ENCODE data around the gene CACNG4. TPM values are rescaled to one million over a fixed set of nuclear protein-coding genes. Genes with fewer than 3 reads are reported as not detected.

CACNG4 gene
- polyA plus RNA-seq, 3 donors: not detected

DNA sequence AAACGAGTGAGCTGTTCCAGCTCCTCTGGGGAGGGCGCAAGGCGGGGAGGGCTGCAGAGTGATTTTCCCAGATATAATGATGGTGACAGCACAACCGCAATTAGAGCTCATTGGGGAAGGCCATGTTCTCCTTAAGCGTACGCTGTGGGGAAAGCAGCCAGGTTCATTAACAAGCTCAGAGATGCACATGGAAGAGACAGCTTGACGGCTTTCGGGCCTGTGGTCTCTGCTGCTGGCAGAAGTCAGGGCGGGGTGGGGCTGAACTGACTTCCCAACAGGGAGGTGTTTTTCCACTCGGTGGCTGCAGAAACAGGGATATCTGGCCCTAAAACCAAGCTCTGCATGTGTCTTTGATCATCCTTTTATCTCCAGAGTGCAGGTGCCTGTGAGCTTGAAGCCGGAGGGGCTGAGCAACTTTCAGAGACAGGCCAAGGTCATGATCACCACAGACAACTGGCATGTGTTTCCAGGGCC is 55.8 kb downstream of the CACNG4 start:
- H4K20me1 ChIP-seq (ENCODE audit: insufficient read depth, low read length): no peaks in the 10 kb centered on the region

DNA sequence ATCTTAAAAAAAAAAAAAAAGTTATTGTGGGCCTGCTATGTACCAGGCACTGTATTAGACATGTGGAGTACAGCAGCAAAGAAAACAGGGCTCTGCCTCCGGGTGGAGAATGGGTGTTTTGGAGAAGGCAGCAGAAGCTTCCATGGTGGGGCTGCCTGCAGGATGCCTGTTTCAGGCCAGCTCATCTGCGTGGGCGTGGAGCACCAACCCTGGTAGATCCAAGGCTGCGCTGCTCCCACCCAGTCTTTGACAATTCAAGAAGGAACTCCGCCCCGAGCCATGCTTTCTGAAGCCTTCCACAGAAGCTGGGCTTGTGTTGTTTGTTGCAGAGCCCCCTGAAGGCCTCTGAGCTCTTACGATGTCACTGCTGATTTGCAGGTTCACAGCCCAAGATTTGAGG is 56.7 kb downstream of the CACNG4 start:
- H3K4me1 ChIP-seq (ENCODE audit: control insufficient read depth in 1 of 2, insufficient read depth in 2 of 2, low read length in 2 of 2): no peaks in the 10 kb centered on the region

More for the DNA sequence above, 55.8 kb downstream of the CACNG4 start:
- WGBS (ENCODE audit: insufficient coverage): 93% methylated on average over 9 of the region's 11 CpGs
- Mint-ChIP-seq H3K9me3 (peaks cover 0 to 2% (median 0%) of the 10 kb centered on the region in 7 donors), H3K4me1 (no peaks in the 10 kb centered on the region), H3K36me3 (no peaks in the 10 kb centered on the region), H3K27me3 (ENCODE audit: low read depth in 3 of 3) (peaks cover 2 to 11% (median 8%) of the 10 kb centered on the region in 3 donors), H3K27ac (no peak overlapping the region), H3K4me3 (no peak overlapping the region)
- TF ChIP-seq, protein P1, sequence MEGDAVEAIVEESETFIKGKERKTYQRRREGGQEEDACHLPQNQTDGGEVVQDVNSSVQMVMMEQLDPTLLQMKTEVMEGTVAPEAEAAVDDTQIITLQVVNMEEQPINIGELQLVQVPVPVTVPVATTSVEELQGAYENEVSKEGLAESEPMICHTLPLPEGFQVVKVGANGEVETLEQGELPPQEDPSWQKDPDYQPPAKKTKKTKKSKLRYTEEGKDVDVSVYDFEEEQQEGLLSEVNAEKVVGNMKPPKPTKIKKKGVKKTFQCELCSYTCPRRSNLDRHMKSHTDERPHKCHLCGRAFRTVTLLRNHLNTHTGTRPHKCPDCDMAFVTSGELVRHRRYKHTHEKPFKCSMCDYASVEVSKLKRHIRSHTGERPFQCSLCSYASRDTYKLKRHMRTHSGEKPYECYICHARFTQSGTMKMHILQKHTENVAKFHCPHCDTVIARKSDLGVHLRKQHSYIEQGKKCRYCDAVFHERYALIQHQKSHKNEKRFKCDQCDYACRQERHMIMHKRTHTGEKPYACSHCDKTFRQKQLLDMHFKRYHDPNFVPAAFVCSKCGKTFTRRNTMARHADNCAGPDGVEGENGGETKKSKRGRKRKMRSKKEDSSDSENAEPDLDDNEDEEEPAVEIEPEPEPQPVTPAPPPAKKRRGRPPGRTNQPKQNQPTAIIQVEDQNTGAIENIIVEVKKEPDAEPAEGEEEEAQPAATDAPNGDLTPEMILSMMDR (IDR thresholded peaks at IDR 0.05): no peak
- no peaks in the 10 kb centered on the region for H3K79me2 ChIP-seq (ENCODE audit: insufficient read depth, low read length)
- H3K27ac ChIP-seq (ENCODE audit: low read depth in 1 of 2, low read length in 2 of 2): no peak overlapping the region
- no peak for DNase-seq
- no peaks in the 10 kb centered on the region for H3K27me3 ChIP-seq (ENCODE audit: control insufficient read depth in 2 of 2, insufficient read depth in 2 of 2, low read length in 2 of 2)
- no peak overlapping the region for H3K4me2 ChIP-seq (replicated peaks; ENCODE audit: extremely low read depth, low read length, poor library complexity, severe bottlenecking)
- no peaks in the 10 kb centered on the region for H3K4me1 ChIP-seq (ENCODE audit: control insufficient read depth in 1 of 2, insufficient read depth in 2 of 2, low read length in 2 of 2)
- no peak overlapping the region for H2AFZ ChIP-seq (ENCODE audit: insufficient read depth, low read depth, low read length, poor library complexity, severe bottlenecking)
- no peaks in the 10 kb centered on the region for H3K36me3 ChIP-seq (replicated peaks in 1 of 2; ENCODE audit: control insufficient read depth in 1 of 2, insufficient read depth in 2 of 2, low read length in 2 of 2)
- no peak overlapping the region for H3K4me3 ChIP-seq (replicated peaks in 1 of 3; ENCODE audit: low read depth in 2 of 3, low read length in 3 of 3)
- H3K9ac ChIP-seq (ENCODE audit: insufficient read depth, low read length, poor library complexity, severe bottlenecking): no peak overlapping the region
- intact Hi-C loops (cut with micrococcal nuclease): no loop called here
- no peaks in the 10 kb centered on the region for H3K9me3 ChIP-seq (replicated peaks in 1 of 2; ENCODE audit: control insufficient read depth in 1 of 2, insufficient read depth in 1 of 2, low read length in 2 of 2)

More for the DNA sequence above, 56.7 kb downstream of the CACNG4 start:
- no peak overlapping the region for H3K4me3 Mint-ChIP-seq
- no peaks in the 10 kb centered on the region for H3K36me3 Mint-ChIP-seq
- intact Hi-C loops (cut with micrococcal nuclease): no loop called here
- Histone ChIP-seq H3K36me3 (replicated peaks in 1 of 2; ENCODE audit: control insufficient read depth in 1 of 2, insufficient read depth in 2 of 2, low read length in 2 of 2) (no peaks in the 10 kb centered on the region), H4K20me1 (ENCODE audit: insufficient read depth, low read length) (no peaks in the 10 kb centered on the region), H3K4me3 (replicated peaks in 1 of 3; ENCODE audit: low read depth in 2 of 3, low read length in 3 of 3) (no peak overlapping the region), H3K4me2 (replicated peaks; ENCODE audit: extremely low read depth, low read length, poor library complexity, severe bottlenecking) (no peak overlapping the region), H3K9ac (ENCODE audit: insufficient read depth, low read length, poor library complexity, severe bottlenecking) (no peak overlapping the region), H3K79me2 (ENCODE audit: insufficient read depth, low read length) (no peaks in the 10 kb centered on the region), H2AFZ (ENCODE audit: insufficient read depth, low read depth, low read length, poor library complexity, severe bottlenecking) (no peak overlapping the region), H3K9me3 (replicated peaks in 1 of 2; ENCODE audit: control insufficient read depth in 1 of 2, insufficient read depth in 1 of 2, low read length in 2 of 2) (no peaks in the 10 kb centered on the region), H3K27ac (ENCODE audit: low read depth in 1 of 2, low read length in 2 of 2) (no peak overlapping the region), H3K27me3 (ENCODE audit: control insufficient read depth in 2 of 2, insufficient read depth in 2 of 2, low read length in 2 of 2) (no peaks in the 10 kb centered on the region)
- TF ChIP-seq, protein P1 (IDR thresholded peaks at IDR 0.05): no peak
- H3K27me3 Mint-ChIP-seq (ENCODE audit: low read depth in 3 of 3): peaks cover 2 to 11% (median 5%) of the 10 kb centered on the region in 3 donors
- WGBS (ENCODE audit: insufficient coverage): 93% methylated on average over 6 of the region's 7 CpGs
- H3K4me1 Mint-ChIP-seq: no peaks in the 10 kb centered on the region
- DNase-seq: no peak
- H3K27ac Mint-ChIP-seq: no peak overlapping the region
- peaks cover 0 to 2% (median 0%) of the 10 kb centered on the region in 7 donors for H3K9me3 Mint-ChIP-seq

Measured in CD14-positive monocyte (primary cell).